ENCODE data around the gene SETBP1.

The SETBP1 gene

GRCh38 chr18:44917216-44918141 is 236.8 kb downstream of the SETBP1 start:
- no peak for TF ChIP-seq CTCF (IDR thresholded peaks at IDR 0.05; ENCODE audit: low read depth, low read length)
- Histone ChIP-seq H3K9me3 (no peaks in the 10 kb centered on the region), H3K27me3 (no peaks in the 10 kb centered on the region), H3K4me1 (no peaks in the 10 kb centered on the region), H3K4me3 (ENCODE audit: low read depth, low read length) (no peak overlapping the region), H3K36me3 (no peaks in the 10 kb centered on the region)
- no peak for DNase-seq

- H3K4me1 ChIP-seq: no peaks in the 10 kb centered on the region
- H3K27me3 ChIP-seq: no peaks in the 10 kb centered on the region
- no peak for TF ChIP-seq CTCF (IDR thresholded peaks at IDR 0.05; ENCODE audit: low read depth, low read length)
- no peak for DNase-seq
- no peak overlapping the region for H3K4me3 ChIP-seq (ENCODE audit: low read depth, low read length)
- H3K9me3 ChIP-seq: no peaks in the 10 kb centered on the region
- no peaks in the 10 kb centered on the region for H3K36me3 ChIP-seq
Measured at GRCh38 chr18:44918142-44918476, 237.4 kb downstream of the SETBP1 start.

GRCh38 chr18:44920441-44920840 is 239.8 kb downstream of the SETBP1 start:
- H3K36me3 ChIP-seq: no peaks in the 10 kb centered on the region
- no peak for TF ChIP-seq CTCF (IDR thresholded peaks at IDR 0.05; ENCODE audit: low read depth, low read length)
- H3K4me3 ChIP-seq (ENCODE audit: low read depth, low read length): no peak overlapping the region
- DNase-seq: no peak
- no peaks in the 10 kb centered on the region for H3K4me1 ChIP-seq
- H3K27me3 ChIP-seq: no peaks in the 10 kb centered on the region
- no peaks in the 10 kb centered on the region for H3K9me3 ChIP-seq

- H3K36me3 ChIP-seq: no peaks in the 10 kb centered on the region
- TF ChIP-seq CTCF (IDR thresholded peaks at IDR 0.05; ENCODE audit: low read depth, low read length): no peak
- DNase-seq: no peak
Measured at GRCh38 chr18:44921974-44922373, 241.3 kb downstream of the SETBP1 start.

GRCh38 chr18:44922968-44923367 is 242.3 kb downstream of the SETBP1 start:
- no peak for DNase-seq
- no peak for TF ChIP-seq CTCF (IDR thresholded peaks at IDR 0.05; ENCODE audit: low read depth, low read length)
- H3K4me1 ChIP-seq: no peaks in the 10 kb centered on the region
- no peaks in the 10 kb centered on the region for H3K9me3 ChIP-seq
- H3K4me3 ChIP-seq (ENCODE audit: low read depth, low read length): no peak overlapping the region
- no peaks in the 10 kb centered on the region for H3K36me3 ChIP-seq
- H3K27me3 ChIP-seq: no peaks in the 10 kb centered on the region

More at GRCh38 chr18:44921974-44922373, 241.3 kb downstream of the SETBP1 start:
- Histone ChIP-seq H3K9me3 (no peaks in the 10 kb centered on the region), H3K4me1 (no peaks in the 10 kb centered on the region), H3K27me3 (no peaks in the 10 kb centered on the region), H3K4me3 (ENCODE audit: low read depth, low read length) (no peak overlapping the region)

- H3K36me3 ChIP-seq: no peaks in the 10 kb centered on the region
- H3K4me3 ChIP-seq (ENCODE audit: low read depth, low read length): no peak overlapping the region
- no peak for DNase-seq
- H3K4me1 ChIP-seq: no peaks in the 10 kb centered on the region
- H3K27me3 ChIP-seq: no peaks in the 10 kb centered on the region
- no peak for TF ChIP-seq CTCF (IDR thresholded peaks at IDR 0.05; ENCODE audit: low read depth, low read length)
- H3K9me3 ChIP-seq: no peaks in the 10 kb centered on the region
Measured at GRCh38 chr18:44924785-44925499, 244.3 kb downstream of the SETBP1 start.
